ENCODE measurements around the gene ZSCAN9. TPM values are rescaled to one million over a fixed set of nuclear protein-coding genes. Genes with fewer than 3 reads are reported as not detected.

Gene ZSCAN9
- total and polyA plus RNA-seq, 2 of the 13 experiments (the other 11 are each of a cell fraction or from before 2014, with no cell fraction given), result 14.6 to 17.8 TPM

DNA sequence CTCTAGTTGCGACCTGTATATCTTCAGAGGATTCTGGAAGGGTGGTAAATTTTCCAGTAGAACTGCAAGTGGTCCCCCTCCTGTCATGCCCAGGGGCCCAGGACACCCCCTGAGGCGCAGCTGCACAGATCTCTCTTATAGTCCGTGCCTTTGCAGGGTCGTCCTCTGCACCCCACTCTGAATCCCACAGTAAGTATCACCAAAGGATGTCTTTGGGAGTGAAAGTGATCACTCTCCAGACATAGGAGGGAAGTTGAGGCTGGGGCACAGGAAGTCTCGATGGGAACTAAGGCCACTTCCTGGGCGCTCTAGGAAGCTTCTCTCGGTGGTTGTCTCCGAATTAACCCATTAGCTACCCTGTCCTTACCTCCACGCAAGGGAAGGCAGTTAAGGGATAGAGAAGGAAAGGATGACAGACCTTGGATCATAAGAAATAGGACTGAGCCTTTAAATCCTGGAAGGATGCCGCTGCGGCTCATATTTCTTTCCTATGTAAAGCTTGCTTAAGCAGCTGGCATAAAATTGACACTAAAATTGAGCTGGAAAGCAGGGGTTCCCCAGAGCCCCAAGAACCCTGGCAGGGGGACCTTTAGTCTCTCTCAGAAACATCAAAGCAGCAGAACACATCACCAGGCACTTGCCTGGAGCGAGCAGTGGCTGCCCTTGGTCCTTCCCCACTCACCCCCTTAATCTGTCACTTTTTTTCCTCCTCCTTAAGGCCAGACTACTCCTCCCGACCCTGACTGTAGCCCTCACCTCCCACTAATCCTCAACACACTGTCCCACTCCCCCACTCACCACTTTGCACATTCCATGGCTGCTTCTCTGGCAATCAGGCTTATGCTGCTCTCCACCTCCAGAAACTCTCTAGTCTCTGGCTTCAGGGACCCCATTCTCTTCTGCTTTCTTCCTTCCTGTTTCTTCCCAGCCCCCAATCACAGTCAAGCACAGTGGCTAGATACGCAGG lies 27.2 kb downstream of the ZSCAN9 start, which contains the start of gene ZKSCAN4 (continued):
- no peak for TF ChIP-seq AFF4 (CRISPR knock-in tag; IDR thresholded peaks at IDR 0.05)
- TF ChIP-seq RBAK (CRISPR knock-in tag; IDR thresholded peaks at IDR 0.05), result no peak
- TF ChIP-seq ZNF253 (CRISPR knock-in tag; IDR thresholded peaks at IDR 0.05; ENCODE audit: borderline replicate concordance), result no peak
- no peak; the same call in 1 of the 2 replicates for TF ChIP-seq FUBP1 (CRISPR knock-in tag; IDR thresholded peaks at IDR 0.05; ENCODE audit: borderline replicate concordance)
- no peak for TF ChIP-seq ZNF264 (CRISPR knock-in tag; IDR thresholded peaks at IDR 0.05)
- TF ChIP-seq MLLT10 (CRISPR knock-in tag; IDR thresholded peaks at IDR 0.05), result no peak
- no peak for TF ChIP-seq NCOA5 (CRISPR knock-in tag; IDR thresholded peaks at IDR 0.05)
- TF ChIP-seq ZBTB7B (CRISPR knock-in tag; IDR thresholded peaks at IDR 0.05), result peak; percentile 59; the same call in 1 of the 2 replicates
- TF ChIP-seq, protein P1, sequence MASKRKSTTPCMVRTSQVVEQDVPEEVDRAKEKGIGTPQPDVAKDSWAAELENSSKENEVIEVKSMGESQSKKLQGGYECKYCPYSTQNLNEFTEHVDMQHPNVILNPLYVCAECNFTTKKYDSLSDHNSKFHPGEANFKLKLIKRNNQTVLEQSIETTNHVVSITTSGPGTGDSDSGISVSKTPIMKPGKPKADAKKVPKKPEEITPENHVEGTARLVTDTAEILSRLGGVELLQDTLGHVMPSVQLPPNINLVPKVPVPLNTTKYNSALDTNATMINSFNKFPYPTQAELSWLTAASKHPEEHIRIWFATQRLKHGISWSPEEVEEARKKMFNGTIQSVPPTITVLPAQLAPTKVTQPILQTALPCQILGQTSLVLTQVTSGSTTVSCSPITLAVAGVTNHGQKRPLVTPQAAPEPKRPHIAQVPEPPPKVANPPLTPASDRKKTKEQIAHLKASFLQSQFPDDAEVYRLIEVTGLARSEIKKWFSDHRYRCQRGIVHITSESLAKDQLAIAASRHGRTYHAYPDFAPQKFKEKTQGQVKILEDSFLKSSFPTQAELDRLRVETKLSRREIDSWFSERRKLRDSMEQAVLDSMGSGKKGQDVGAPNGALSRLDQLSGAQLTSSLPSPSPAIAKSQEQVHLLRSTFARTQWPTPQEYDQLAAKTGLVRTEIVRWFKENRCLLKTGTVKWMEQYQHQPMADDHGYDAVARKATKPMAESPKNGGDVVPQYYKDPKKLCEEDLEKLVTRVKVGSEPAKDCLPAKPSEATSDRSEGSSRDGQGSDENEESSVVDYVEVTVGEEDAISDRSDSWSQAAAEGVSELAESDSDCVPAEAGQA (IDR thresholded peaks at IDR 0.05; ENCODE audit: low read depth), result no peak
- TF ChIP-seq, protein P1 (CRISPR knock-in tag; IDR thresholded peaks at IDR 0.05; ENCODE audit: borderline replicate concordance), result no peak; the same call in 1 of the 2 replicates
- peak; percentile 68 for TF ChIP-seq NCOA2 (CRISPR knock-in tag; IDR thresholded peaks at IDR 0.05)
- TF ChIP-seq EP300 (IDR thresholded peaks at IDR 0.05; ENCODE audit: low read depth in 2 of 2, low read length in 2 of 2), result peak in 1 of 2 experiments; percentile 56; a peak in 1 of 4 replicates
- peak; percentile 31; the same call in 1 of the 2 replicates for TF ChIP-seq EP300 (CRISPR knock-in tag; IDR thresholded peaks at IDR 0.05; ENCODE audit: borderline replicate concordance)
